Hepatocyte (in vitro differentiated cells): Measurements from ENCODE around the gene DLX4. TPM values are rescaled to one million over a fixed set of nuclear protein-coding genes. Genes with fewer than 3 reads are reported as not detected.

Experiments
- DNase-seq: peaks from one replicate; pipeline ENCODE4 v3.0.0-alpha.2; 2016; ENCODE audit warnings: low spot score
- H2AFZ ChIP-seq: fragments of 200-600 bp; sonication (generic); 2 replicates; pipeline ENCODE4 v1.6.0; 2016; ENCODE audit warnings: antibody characterized with exemption, mild to moderate bottlenecking
- H3K27ac ChIP-seq: fragments of 200-600 bp; sonication (generic); 2 replicates; pipeline ENCODE4 v1.5.1; 2016; ENCODE audit warnings: mild to moderate bottlenecking
- H3K27me3 ChIP-seq: fragments of 200-600 bp; sonication (generic); 2 replicates; pipeline ENCODE4 v1.6.1; 2016
- H3K36me3 ChIP-seq: fragments of 200-600 bp; sonication (generic); replicated peaks from 2 replicates; pipeline ENCODE4 v1.5.1; 2016; ENCODE audit warnings: low read depth; ENCODE audit not compliant: insufficient read depth
- H3K4me1 ChIP-seq: fragments of 200-600 bp; sonication (generic); 2 replicates; pipeline ENCODE4 v1.5.1; 2016; ENCODE audit warnings: mild to moderate bottlenecking, moderate library complexity; ENCODE audit not compliant: insufficient read depth
- H3K4me2 ChIP-seq: fragments of 200-600 bp; sonication (generic); 2 replicates; pipeline ENCODE4 v1.6.0; 2016
- H3K4me3 ChIP-seq: fragments of 200-600 bp; sonication (generic); 2 replicates; pipeline ENCODE4 v1.5.1; 2016; ENCODE audit warnings: mild to moderate bottlenecking
- H3K79me2 ChIP-seq: fragments of 200-600 bp; sonication (generic); 2 replicates; pipeline ENCODE4 v1.6.0; 2017; ENCODE audit warnings: mild to moderate bottlenecking
- H3K9me2 ChIP-seq: fragments of 200-600 bp; sonication (generic); replicated peaks from 2 replicates; pipeline ENCODE4 v1.6.0; 2017; ENCODE audit warnings: mild to moderate bottlenecking; ENCODE audit not compliant: insufficient read depth
- H3K9me3 ChIP-seq: fragments of 200-600 bp; sonication (generic); 2 replicates; pipeline ENCODE4 v1.5.1; 2016; ENCODE audit warnings: low read depth, mild to moderate bottlenecking
- H4K20me1 ChIP-seq: fragments of 200-600 bp; sonication (generic); 2 replicates; pipeline ENCODE4 v1.6.0; 2016; ENCODE audit warnings: mild to moderate bottlenecking; ENCODE audit not compliant: insufficient read depth, poor library complexity, severe bottlenecking
- EZH2 ChIP-seq: fragments of 200-600 bp; sonication (generic); IDR thresholded peaks from 2 replicates; pipeline ENCODE4 v1.6.1; 2016; ENCODE audit warnings: antibody characterized with exemption, mild to moderate bottlenecking, borderline replicate concordance
- EZH2phosphoT487 ChIP-seq: fragments of 200-600 bp; sonication (generic); IDR thresholded peaks from one replicate; pipeline ENCODE4 v1.6.1; 2018; ENCODE audit warnings: antibody characterized with exemption, mild to moderate bottlenecking, low read depth, moderate library complexity; ENCODE audit not compliant: unreplicated experiment, severe bottlenecking
- WGBS: methylation state at CpG from one replicate; pipeline ENCODE4 v1.1.6; 2016; ENCODE audit warnings: low lambda C conversion rate; ENCODE audit errors: missing lambda C conversion rate; 5-methylcytosine and 5-hydroxymethylcytosine counted together
- polyA plus RNA-seq: library from polyadenylated mRNA; unstranded; fragments of >200 nt; fragmentation: Nextera tagmentation; extraction: Ambion mirVana; gene quantifications from 2 replicates; pipeline ENCODE4 v1.2.1, GENCODE V29; 2016
- total RNA-seq: library from RNA; depleted of rRNA; stranded (reverse); fragments of >200 nt; gene quantifications from 2 replicates; pipeline ENCODE4 v1.2.3, GENCODE V29; 2014
- TF ChIP-seq, protein P1 (sequence below): fragments of 200-600 bp; sonication (generic); IDR thresholded peaks from 2 replicates; pipeline ENCODE4 v1.5.1; 2016; ENCODE audit warnings: antibody characterized with exemption, mild to moderate bottlenecking; ENCODE audit not compliant: poor library complexity

DLX4 gene
- total and polyA plus RNA-seq, 2 experiments from 2014 or later, result 0.17 to 1.4 TPM

DNA sequence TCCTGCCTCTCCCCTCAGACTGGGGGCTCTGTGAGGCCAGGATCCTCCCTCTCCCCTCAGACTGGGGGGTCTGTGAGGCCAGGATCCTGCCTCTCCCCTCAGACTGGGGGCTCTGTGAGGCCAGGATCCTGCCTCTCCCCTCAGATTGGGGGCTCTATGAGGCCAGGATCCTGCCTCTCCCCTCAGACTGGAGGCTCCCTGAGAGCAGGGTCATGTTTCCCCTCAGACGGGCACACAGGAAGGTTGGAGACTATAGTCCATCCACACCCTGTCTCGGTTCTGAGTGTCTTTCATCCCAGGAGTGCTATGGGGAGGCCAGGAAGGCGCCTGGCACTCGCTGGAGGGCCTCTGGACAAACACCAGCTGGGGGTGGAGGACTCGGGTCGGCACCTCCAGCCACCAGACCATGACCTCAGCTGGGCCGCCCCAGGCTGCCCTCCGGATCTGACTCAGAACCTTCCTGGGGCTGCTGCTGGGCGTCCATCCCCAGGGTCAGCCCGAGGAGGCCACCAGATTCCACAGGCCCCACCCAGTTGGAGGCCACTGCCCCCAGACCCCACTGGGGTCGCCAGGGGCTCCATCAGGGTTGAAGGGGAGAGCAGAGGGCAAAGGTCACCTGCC, 21.9 kb upstream of the DLX4 start:
- no peaks in the 10 kb centered on the region for H3K36me3 ChIP-seq
- DNase-seq, result no peak
- H4K20me1 ChIP-seq, result no peaks in the 10 kb centered on the region
- no peak overlapping the region for H3K4me2 ChIP-seq
- TF ChIP-seq EZH2phosphoT487, result no peak
- no peak for TF ChIP-seq EZH2
- TF ChIP-seq, protein P1, sequence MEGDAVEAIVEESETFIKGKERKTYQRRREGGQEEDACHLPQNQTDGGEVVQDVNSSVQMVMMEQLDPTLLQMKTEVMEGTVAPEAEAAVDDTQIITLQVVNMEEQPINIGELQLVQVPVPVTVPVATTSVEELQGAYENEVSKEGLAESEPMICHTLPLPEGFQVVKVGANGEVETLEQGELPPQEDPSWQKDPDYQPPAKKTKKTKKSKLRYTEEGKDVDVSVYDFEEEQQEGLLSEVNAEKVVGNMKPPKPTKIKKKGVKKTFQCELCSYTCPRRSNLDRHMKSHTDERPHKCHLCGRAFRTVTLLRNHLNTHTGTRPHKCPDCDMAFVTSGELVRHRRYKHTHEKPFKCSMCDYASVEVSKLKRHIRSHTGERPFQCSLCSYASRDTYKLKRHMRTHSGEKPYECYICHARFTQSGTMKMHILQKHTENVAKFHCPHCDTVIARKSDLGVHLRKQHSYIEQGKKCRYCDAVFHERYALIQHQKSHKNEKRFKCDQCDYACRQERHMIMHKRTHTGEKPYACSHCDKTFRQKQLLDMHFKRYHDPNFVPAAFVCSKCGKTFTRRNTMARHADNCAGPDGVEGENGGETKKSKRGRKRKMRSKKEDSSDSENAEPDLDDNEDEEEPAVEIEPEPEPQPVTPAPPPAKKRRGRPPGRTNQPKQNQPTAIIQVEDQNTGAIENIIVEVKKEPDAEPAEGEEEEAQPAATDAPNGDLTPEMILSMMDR, result no peak
- peaks cover 13% of the 10 kb centered on the region for H3K27me3 ChIP-seq
- no peak overlapping the region for H3K4me3 ChIP-seq
- no peak overlapping the region for H2AFZ ChIP-seq
- no peaks in the 10 kb centered on the region for H3K9me3 ChIP-seq
- no peaks in the 10 kb centered on the region for H3K79me2 ChIP-seq
- H3K4me1 ChIP-seq, result no peaks in the 10 kb centered on the region
- 80% methylated on average over 3 of the region's 11 CpGs for WGBS
- no peak overlapping the region for H3K27ac ChIP-seq
- H3K9me2 ChIP-seq, result no peaks in the 10 kb centered on the region

DNA sequence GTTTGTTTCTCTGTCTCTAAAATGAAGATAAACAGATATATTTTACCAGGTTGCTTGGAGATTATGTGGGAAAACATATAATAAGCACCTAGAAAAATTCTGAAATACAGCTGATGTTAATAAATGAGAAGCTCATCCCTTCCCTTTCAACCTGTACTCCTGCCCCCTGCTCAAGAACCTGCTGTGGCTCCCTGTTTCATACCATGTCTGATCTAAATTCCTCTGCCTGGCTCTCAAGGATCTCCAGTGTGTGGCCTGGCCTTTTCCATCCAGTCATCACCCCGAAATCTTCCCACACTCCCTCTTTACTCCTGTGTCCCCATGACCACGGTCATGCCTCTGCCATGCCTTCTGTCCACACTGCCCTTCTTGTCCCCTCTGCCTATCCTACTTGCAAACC, 19.4 kb upstream of the DLX4 start:
- 94% methylated on average over 2 of the region's 2 CpGs for WGBS
- H3K4me3 ChIP-seq, result no peak overlapping the region
- no peaks in the 10 kb centered on the region for H3K9me3 ChIP-seq
- H3K27me3 ChIP-seq, result peaks cover 4% of the 10 kb centered on the region
- no peak overlapping the region for H2AFZ ChIP-seq
- no peaks in the 10 kb centered on the region for H3K4me1 ChIP-seq
- no peaks in the 10 kb centered on the region for H3K9me2 ChIP-seq
- no peak overlapping the region for H3K27ac ChIP-seq
- no peak for TF ChIP-seq EZH2phosphoT487
- TF ChIP-seq, protein P1, result no peak
- TF ChIP-seq EZH2, result no peak
- H3K79me2 ChIP-seq, result no peaks in the 10 kb centered on the region
- no peak for DNase-seq
- H3K4me2 ChIP-seq, result no peak overlapping the region
- H3K36me3 ChIP-seq, result no peaks in the 10 kb centered on the region
- no peaks in the 10 kb centered on the region for H4K20me1 ChIP-seq

DNA sequence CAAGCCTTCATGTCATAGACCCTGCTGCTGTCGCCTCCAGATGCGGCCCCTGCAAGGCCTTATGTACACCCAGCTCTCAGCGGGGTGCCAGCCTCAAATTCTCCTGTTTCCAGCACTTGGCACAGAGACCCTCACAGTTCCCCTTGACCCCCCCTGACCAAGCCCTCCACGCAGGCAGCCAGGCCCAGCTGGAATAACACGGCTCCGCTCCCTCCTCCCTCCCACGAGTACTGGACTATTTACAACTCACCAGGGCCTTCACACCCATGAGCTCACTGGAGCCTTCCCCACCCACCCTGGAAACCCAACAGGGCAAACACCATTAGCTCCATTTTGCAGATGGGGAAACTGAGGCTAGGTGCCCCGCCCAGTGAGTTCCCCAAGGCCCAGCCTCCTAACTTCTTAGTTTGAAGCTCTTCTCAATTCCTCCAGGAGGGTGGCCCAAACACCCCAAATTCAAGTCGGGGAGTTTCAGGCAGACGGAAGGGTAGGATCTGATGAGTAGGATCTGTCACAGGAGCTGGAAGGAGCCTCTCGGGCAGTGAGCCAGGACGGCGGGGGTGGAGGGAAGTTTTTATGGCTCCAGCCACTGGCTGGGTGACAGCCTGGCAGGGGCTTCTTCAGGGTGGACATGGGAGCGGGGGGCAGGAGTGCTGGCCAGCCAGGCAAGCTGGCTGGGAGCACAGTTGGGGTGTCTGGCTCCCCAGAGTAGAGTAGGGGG, 17.5 kb upstream of the DLX4 start:
- no peaks in the 10 kb centered on the region for H3K79me2 ChIP-seq
- H3K9me2 ChIP-seq, result no peaks in the 10 kb centered on the region
- no peak overlapping the region for H3K27ac ChIP-seq
- no peaks in the 10 kb centered on the region for H3K4me1 ChIP-seq
- TF ChIP-seq, protein P1, result no peak
- no peak for TF ChIP-seq EZH2
- no peak for TF ChIP-seq EZH2phosphoT487
- no peak overlapping the region for H2AFZ ChIP-seq
- no peaks in the 10 kb centered on the region for H3K27me3 ChIP-seq
- no peak for DNase-seq
- no peaks in the 10 kb centered on the region for H3K36me3 ChIP-seq
- no peak overlapping the region for H3K4me2 ChIP-seq
- H4K20me1 ChIP-seq, result no peaks in the 10 kb centered on the region
- no peak overlapping the region for H3K4me3 ChIP-seq
- 77% methylated on average over 14 of the region's 14 CpGs for WGBS
- H3K9me3 ChIP-seq, result no peaks in the 10 kb centered on the region
